Activated naive CD4-positive, alpha-beta T cell treated with anti-CD3 and anti-CD28 coated beads, Interleukin-2, amount 10 ng/mL, durations not matched to agents 7 days and 5 days (primary cell): ENCODE data around the gene IQSEC1.
A peak's percentile ranks its signal among the peaks of the same experiment; 100 is the strongest.

Source experiments
- CTCF ChIA-PET: fragments of 350-600 bp; sonication (Branson Sonifier 250); formaldehyde crosslinking; loops from one replicate; lab custom pipeline; 2021; ENCODE audit warnings: antibody characterized with exemption; lab: Charles Lee
- DNase-seq: peaks from one replicate; pipeline ENCODE4 v3.0.0-alpha.2; 2020
- H3K27ac Mint-ChIP-seq: one replicate; pipeline ENCODE4 v1.8.0; 2021; ENCODE audit warnings: mild to moderate bottlenecking, moderate library complexity, mixed read lengths
- H3K27me3 Mint-ChIP-seq: one replicate; pipeline ENCODE4 v1.8.0; 2021; ENCODE audit warnings: mild to moderate bottlenecking, mixed read lengths
- H3K36me3 Mint-ChIP-seq: one replicate; pipeline ENCODE4 v1.8.0; 2021; ENCODE audit warnings: mixed read lengths
- H3K4me1 Mint-ChIP-seq: one replicate; pipeline ENCODE4 v1.8.0; 2021; ENCODE audit warnings: mixed read lengths
- H3K4me3 Mint-ChIP-seq: one replicate; pipeline ENCODE4 v1.8.0; 2021; ENCODE audit warnings: mild to moderate bottlenecking, moderate library complexity, mixed read lengths
- H3K9me3 Mint-ChIP-seq: one replicate; pipeline ENCODE4 v1.8.0; 2021; ENCODE audit warnings: mixed read lengths

Gene IQSEC1

GRCh38 chr3:13037458-13038117 is 35.6 kb downstream of the IQSEC1 start:
- no peaks in the 10 kb centered on the region for H3K36me3 Mint-ChIP-seq
- CTCF ChIA-PET: no interaction called here
- no peak for DNase-seq
- peaks cover 4% of the 10 kb centered on the region for H3K4me1 Mint-ChIP-seq
- H3K9me3 Mint-ChIP-seq: no peaks in the 10 kb centered on the region
- no peak overlapping the region for H3K27ac Mint-ChIP-seq
- no peak overlapping the region for H3K4me3 Mint-ChIP-seq
- H3K27me3 Mint-ChIP-seq: peaks cover 61% of the 10 kb centered on the region

GRCh38 chr3:13034861-13035260 is 38.4 kb downstream of the IQSEC1 start:
- DNase-seq: no peak
- H3K27ac Mint-ChIP-seq: no peak overlapping the region
- no peaks in the 10 kb centered on the region for H3K9me3 Mint-ChIP-seq
- no peak overlapping the region for H3K4me3 Mint-ChIP-seq
- no peaks in the 10 kb centered on the region for H3K4me1 Mint-ChIP-seq
- no peaks in the 10 kb centered on the region for H3K36me3 Mint-ChIP-seq
- CTCF ChIA-PET: interaction anchor here (0.7 kb wide), 1 partner anchor 224 kb away, joined by 3 read pairs; no protein-coding TSS in a partner anchor
- peaks cover 57% of the 10 kb centered on the region for H3K27me3 Mint-ChIP-seq

GRCh38 chr3:13034109-13034800 is 39.0 kb downstream of the IQSEC1 start:
- H3K27ac Mint-ChIP-seq: no peak overlapping the region
- H3K9me3 Mint-ChIP-seq: no peaks in the 10 kb centered on the region
- H3K4me3 Mint-ChIP-seq: no peak overlapping the region
- CTCF ChIA-PET: interaction anchor here (0.7 kb wide), 1 partner anchor 224 kb away, joined by 3 read pairs; no protein-coding TSS in a partner anchor
- no peaks in the 10 kb centered on the region for H3K4me1 Mint-ChIP-seq
- H3K27me3 Mint-ChIP-seq: peaks cover 59% of the 10 kb centered on the region
- no peaks in the 10 kb centered on the region for H3K36me3 Mint-ChIP-seq
- no peak for DNase-seq

- Mint-ChIP-seq H3K4me3 (no peak overlapping the region), H3K27me3 (peaks cover 71% of the 10 kb centered on the region), H3K36me3 (no peaks in the 10 kb centered on the region), H3K27ac (no peak overlapping the region), H3K9me3 (no peaks in the 10 kb centered on the region), H3K4me1 (no peaks in the 10 kb centered on the region)
- CTCF ChIA-PET: no interaction called here
- no peak for DNase-seq
These were observed 41.0 kb downstream of the IQSEC1 start for GRCh38 chr3:13032206-13032605.

GRCh38 chr3:13031621-13032020 is 41.6 kb downstream of the IQSEC1 start:
- no peak for DNase-seq
- no peaks in the 10 kb centered on the region for H3K36me3 Mint-ChIP-seq
- CTCF ChIA-PET: no interaction called here
- H3K4me1 Mint-ChIP-seq: no peaks in the 10 kb centered on the region
- H3K27ac Mint-ChIP-seq: no peak overlapping the region
- no peak overlapping the region for H3K4me3 Mint-ChIP-seq
- H3K9me3 Mint-ChIP-seq: no peaks in the 10 kb centered on the region
- H3K27me3 Mint-ChIP-seq: peaks cover 72% of the 10 kb centered on the region

GRCh38 chr3:13030684-13031083 is 42.5 kb downstream of the IQSEC1 start:
- H3K4me1 Mint-ChIP-seq: no peaks in the 10 kb centered on the region
- no peak overlapping the region for H3K4me3 Mint-ChIP-seq
- peaks cover 77% of the 10 kb centered on the region for H3K27me3 Mint-ChIP-seq
- no peak for DNase-seq
- H3K27ac Mint-ChIP-seq: no peak overlapping the region
- H3K9me3 Mint-ChIP-seq: no peaks in the 10 kb centered on the region
- no peaks in the 10 kb centered on the region for H3K36me3 Mint-ChIP-seq
- CTCF ChIA-PET: interaction anchor here (1.2 kb wide), 1 partner anchor 48 kb away, joined by 3 read pairs; no protein-coding TSS in a partner anchor

GRCh38 chr3:13028010-13028821 is 45.0 kb downstream of the IQSEC1 start:
- no peaks in the 10 kb centered on the region for H3K4me1 Mint-ChIP-seq
- H3K9me3 Mint-ChIP-seq: no peaks in the 10 kb centered on the region
- peaks cover 79% of the 10 kb centered on the region for H3K27me3 Mint-ChIP-seq
- H3K36me3 Mint-ChIP-seq: no peaks in the 10 kb centered on the region
- H3K4me3 Mint-ChIP-seq: no peak overlapping the region
- no peak for DNase-seq
- H3K27ac Mint-ChIP-seq: no peak overlapping the region
- CTCF ChIA-PET: no interaction called here

GRCh38 chr3:13027154-13027553 is 46.1 kb downstream of the IQSEC1 start:
- H3K27ac Mint-ChIP-seq: no peak overlapping the region
- no peaks in the 10 kb centered on the region for H3K9me3 Mint-ChIP-seq
- no peak overlapping the region for H3K4me3 Mint-ChIP-seq
- no peaks in the 10 kb centered on the region for H3K36me3 Mint-ChIP-seq
- peaks cover 80% of the 10 kb centered on the region for H3K27me3 Mint-ChIP-seq
- H3K4me1 Mint-ChIP-seq: no peaks in the 10 kb centered on the region
- DNase-seq: no peak
- CTCF ChIA-PET: interaction anchor here (1.4 kb wide), 1 partner anchor 34 kb away, joined by 3 read pairs; no protein-coding TSS in a partner anchor

- no peaks in the 10 kb centered on the region for H3K36me3 Mint-ChIP-seq
- DNase-seq: no peak
- H3K4me1 Mint-ChIP-seq: no peaks in the 10 kb centered on the region
- H3K4me3 Mint-ChIP-seq: no peak overlapping the region
- H3K27me3 Mint-ChIP-seq: peaks cover 80% of the 10 kb centered on the region
- H3K9me3 Mint-ChIP-seq: no peaks in the 10 kb centered on the region
- H3K27ac Mint-ChIP-seq: no peak overlapping the region
- CTCF ChIA-PET: interaction anchor here (1.4 kb wide), 1 partner anchor 33 kb away, joined by 3 read pairs; no protein-coding TSS in a partner anchor
These were observed 46.7 kb downstream of the IQSEC1 start for GRCh38 chr3:13026534-13026933.

GRCh38 chr3:13025778-13026518 is 47.3 kb downstream of the IQSEC1 start:
- no peak overlapping the region for H3K4me3 Mint-ChIP-seq
- DNase-seq: no peak
- CTCF ChIA-PET: interaction anchor here (1.0 kb wide), 1 partner anchor 31 kb away, joined by 3 read pairs; no protein-coding TSS in a partner anchor
- H3K27me3 Mint-ChIP-seq: peaks cover 81% of the 10 kb centered on the region
- H3K36me3 Mint-ChIP-seq: no peaks in the 10 kb centered on the region
- no peak overlapping the region for H3K27ac Mint-ChIP-seq
- no peaks in the 10 kb centered on the region for H3K9me3 Mint-ChIP-seq
- no peaks in the 10 kb centered on the region for H3K4me1 Mint-ChIP-seq

- no peak overlapping the region for H3K4me3 Mint-ChIP-seq
- DNase-seq: no peak
- CTCF ChIA-PET: interaction anchor here (1.0 kb wide), 1 partner anchor 30 kb away, joined by 3 read pairs; no protein-coding TSS in a partner anchor
- H3K36me3 Mint-ChIP-seq: no peaks in the 10 kb centered on the region
- no peaks in the 10 kb centered on the region for H3K9me3 Mint-ChIP-seq
- H3K27ac Mint-ChIP-seq: no peak overlapping the region
- peaks cover 77% of the 10 kb centered on the region for H3K27me3 Mint-ChIP-seq
- H3K4me1 Mint-ChIP-seq: no peaks in the 10 kb centered on the region
These were observed 48.1 kb downstream of the IQSEC1 start for GRCh38 chr3:13025090-13025489.

GRCh38 chr3:13024765-13025065 is 48.5 kb downstream of the IQSEC1 start:
- Mint-ChIP-seq H3K27me3 (peaks cover 76% of the 10 kb centered on the region), H3K9me3 (no peaks in the 10 kb centered on the region), H3K36me3 (no peaks in the 10 kb centered on the region), H3K27ac (no peak overlapping the region), H3K4me1 (no peaks in the 10 kb centered on the region), H3K4me3 (no peak overlapping the region)
- CTCF ChIA-PET: no interaction called here
- DNase-seq: no peak

GRCh38 chr3:13023971-13024764 is 49.1 kb downstream of the IQSEC1 start:
- Mint-ChIP-seq H3K27me3 (peaks cover 71% of the 10 kb centered on the region), H3K4me1 (no peaks in the 10 kb centered on the region), H3K27ac (peak overlapping the region; percentile 38), H3K9me3 (no peaks in the 10 kb centered on the region), H3K4me3 (no peak overlapping the region), H3K36me3 (no peaks in the 10 kb centered on the region)
- DNase-seq: no peak
- CTCF ChIA-PET: no interaction called here
